Muscle layer of colon (tissue), 2 donors: Measurements from ENCODE around the gene FHDC1.

Source experiments
- H3K27ac ChIP-seq: one replicate; pipeline ENCODE4 v1.7.0; 2013; ENCODE audit warnings: low read depth, mild to moderate bottlenecking, low read length, moderate library complexity
- H3K27me3 ChIP-seq, 2 donors: one replicate each; pipeline ENCODE4 v1.7.0; 2013; ENCODE audit warnings: low read length in 2 of 2, mild to moderate bottlenecking in 2 of 2; ENCODE audit not compliant: insufficient read depth in 2 of 2, control insufficient read depth in 1 of 2
- H3K36me3 ChIP-seq: one replicate; pipeline ENCODE4 v1.7.0; 2013; ENCODE audit warnings: mild to moderate bottlenecking, low read length; ENCODE audit not compliant: insufficient read depth
- H3K4me1 ChIP-seq: one replicate; pipeline ENCODE4 v1.7.0; 2013; ENCODE audit warnings: mild to moderate bottlenecking, low read length; ENCODE audit not compliant: insufficient read depth
- H3K4me3 ChIP-seq, 2 donors: one replicate each; pipeline ENCODE4 v1.7.0; 2013; ENCODE audit warnings: low read length in 2 of 2, low read depth in 1 of 2, mild to moderate bottlenecking in 1 of 2, moderate library complexity in 1 of 2
- H3K9ac ChIP-seq: one replicate; pipeline ENCODE4 v1.7.0; 2013; ENCODE audit warnings: low read length
- H3K9me3 ChIP-seq: one replicate; pipeline ENCODE4 v1.7.0; 2013; ENCODE audit warnings: mild to moderate bottlenecking, low read length
- donor health status: abdominal sarcoma.
- donor health status: Adenocarcinoma of cecum.

FHDC1 gene

GRCh38 chr4:153028535-153028934 is 92.4 kb downstream of the FHDC1 start:
- no peak overlapping the region for H3K4me3 ChIP-seq
- H3K9me3 ChIP-seq, result no peaks in the 10 kb centered on the region
- H3K9ac ChIP-seq, result no peak overlapping the region
- H3K27ac ChIP-seq, result no peak overlapping the region
- H3K4me1 ChIP-seq, result no peaks in the 10 kb centered on the region
- no peaks in the 10 kb centered on the region for H3K27me3 ChIP-seq
- no peaks in the 10 kb centered on the region for H3K36me3 ChIP-seq
